Right cardiac atrium (tissue), 5 donors: Measurements from ENCODE around the gene TPPP2. TPM values are rescaled to one million over a fixed set of nuclear protein-coding genes. Genes with fewer than 3 reads are reported as not detected.

Source experiments
- microRNA-seq, 2 donors: library from miRNA; unstranded; fragments of <30 nt; microRNA quantifications; one replicate each; pipeline ENCODE4 v1.2.0, GENCODE V29; 2020 to 2021
- polyA plus RNA-seq: library from polyadenylated mRNA; stranded (reverse); fragments of 200-250 nt; gene quantifications from one replicate; pipeline ENCODE4 v1.2.3, GENCODE V29; 2013
- total RNA-seq, 4 donors: library from RNA; stranded (reverse); fragmentation: NEBNext Ultra II Directional; extraction: Animal tissue kit (Norgen Biotek cat#: 25700); gene quantifications; one replicate each; pipeline ENCODE4 v1.2.1, GENCODE V29; 2021
- donor health status: healthy with polysubstance abuse.
- donor health status: DM: no; HTN: yes; CAD: no.
- donor health status: DM: no; HTN: no; CAD: no.
- donor health status: DM: no; HTN: yes; CAD: no; lungs with severe emphysema.
- donor health status: DM: yes; HTN: yes; CAD: no.

TPPP2 gene
- total and polyA plus RNA-seq, 5 donors = 0.43 to 1.7 (median 1.0) TPM

Small RNA genes within 50 kb of the gene (microRNA-seq; reads per million reads assigned to microRNA genes)
- 0 to 0.42 reads per million in 2 donors for gene MIR6717

Other genes starting within 250 kb of the TPPP2 start
- 10 to 100 TPM in 2 of 4 donors, 1 to 10 TPM in 2; 5.2 to 13.9 (median 8.6) TPM for gene RNASE6, start 248.9 kb upstream of the TPPP2 start, total RNA-seq
- gene RNASE6, start 248.9 kb upstream of the TPPP2 start, polyA plus RNA-seq = 2.4 TPM
- gene RNASE1, start 227.4 kb upstream of the TPPP2 start, total RNA-seq = 100 to 1,000 TPM; 256 to 394 (median 314) TPM
- 290 TPM for gene RNASE1, start 227.4 kb upstream of the TPPP2 start, polyA plus RNA-seq
- gene RNASE3, start 138.8 kb upstream of the TPPP2 start, total RNA-seq = under 1 TPM in 1 of 4 donors, not detected in 3; 0.69 TPM
- 0.14 TPM for gene RNASE3, start 138.8 kb upstream of the TPPP2 start, polyA plus RNA-seq
- gene RNASE2, start 74.7 kb upstream of the TPPP2 start, total RNA-seq = 10 to 100 TPM in 1 of 4 donors, 1 to 10 TPM in 3; 2.3 to 10.0 (median 5.1) TPM
- 3.8 TPM for gene RNASE2, start 74.7 kb upstream of the TPPP2 start, polyA plus RNA-seq
- gene METTL17, start 40.2 kb upstream of the TPPP2 start, total RNA-seq = 10 to 100 TPM; 27.0 to 42.4 (median 37.7) TPM
- 39.4 TPM for gene METTL17, start 40.2 kb upstream of the TPPP2 start, polyA plus RNA-seq
- gene SLC39A2, start 30.9 kb upstream of the TPPP2 start, total RNA-seq = under 1 TPM in 2 of 4 donors, not detected in 2; 0.29 to 0.35 TPM
- gene SLC39A2, start 30.9 kb upstream of the TPPP2 start, polyA plus RNA-seq = 0.16 TPM
- gene NDRG2, start 5.2 kb upstream of the TPPP2 start, total RNA-seq = 100 to 1,000 TPM; 219 to 368 (median 330) TPM
- 351 TPM for gene NDRG2, start 5.2 kb upstream of the TPPP2 start, polyA plus RNA-seq
- not detected for gene RNASE13, start 4.6 kb downstream of the TPPP2 start, total RNA-seq
- not detected for gene RNASE13, start 4.6 kb downstream of the TPPP2 start, polyA plus RNA-seq
- gene RNASE7, start 12.1 kb downstream of the TPPP2 start, total RNA-seq = not detected
- gene RNASE7, start 12.1 kb downstream of the TPPP2 start, polyA plus RNA-seq = not detected
- not detected for gene RNASE8, start 27.6 kb downstream of the TPPP2 start, total RNA-seq
- not detected for gene RNASE8, start 27.6 kb downstream of the TPPP2 start, polyA plus RNA-seq
- 10 to 100 TPM; 19.8 to 25.8 (median 21.0) TPM for gene ARHGEF40, start 40.1 kb downstream of the TPPP2 start, total RNA-seq
- gene ARHGEF40, start 40.1 kb downstream of the TPPP2 start, polyA plus RNA-seq = 15.1 TPM
- gene ZNF219, start 68.4 kb downstream of the TPPP2 start, total RNA-seq = 10 to 100 TPM; 49.1 to 62.4 (median 56.1) TPM
- gene ZNF219, start 68.4 kb downstream of the TPPP2 start, polyA plus RNA-seq = 68.6 TPM
- gene TMEM253, start 70.8 kb downstream of the TPPP2 start, total RNA-seq = under 1 TPM; 0.28 to 0.63 (median 0.29) TPM
- gene TMEM253, start 70.8 kb downstream of the TPPP2 start, polyA plus RNA-seq = 0.57 TPM
- gene OR5AU1, start 125.8 kb downstream of the TPPP2 start, total RNA-seq = not detected
- not detected for gene OR5AU1, start 125.8 kb downstream of the TPPP2 start, polyA plus RNA-seq
- 100 to 1,000 TPM; 241 to 308 (median 289) TPM for gene HNRNPC, start 239.2 kb downstream of the TPPP2 start, total RNA-seq
- gene HNRNPC, start 239.2 kb downstream of the TPPP2 start, polyA plus RNA-seq = 334 TPM
- gene RPGRIP1, start 249.9 kb downstream of the TPPP2 start, total RNA-seq = 1 to 10 TPM in 1 of 4 donors, under 1 TPM in 3; 0.20 to 1.0 (median 0.61) TPM
- 0.27 TPM for gene RPGRIP1, start 249.9 kb downstream of the TPPP2 start, polyA plus RNA-seq